SH-SY5Y (cell line): ENCODE measurements around the gene PLCG2.

Experiments
- GATA2 ChIP-seq: IDR thresholded peaks from 2 replicates; pipeline ENCODE4 v1.6.1; 2011; ENCODE audit warnings: mild to moderate bottlenecking, low read depth, low read length
- GATA3 ChIP-seq: IDR thresholded peaks from 2 replicates; pipeline ENCODE4 v1.6.1; 2011; ENCODE audit warnings: low read depth, mild to moderate bottlenecking, low read length, moderate library complexity

PLCG2 gene

GRCh38 chr16:81745704-81746558 lies 33.2 kb upstream of the PLCG2 start:
- TF ChIP-seq GATA3 (no peak), GATA2 (no peak)

GRCh38 chr16:81746566-81746965 lies 32.5 kb upstream of the PLCG2 start:
- no peak for TF ChIP-seq GATA3
- no peak for TF ChIP-seq GATA2

- TF ChIP-seq GATA3 = no peak
- no peak for TF ChIP-seq GATA2
Observed at GRCh38 chr16:81748476-81749198, 30.5 kb upstream of the PLCG2 start.

- no peak for TF ChIP-seq GATA3
- TF ChIP-seq GATA2 = no peak
Observed at GRCh38 chr16:81752225-81752875, 26.7 kb upstream of the PLCG2 start.

GRCh38 chr16:81752876-81753227 lies 26.2 kb upstream of the PLCG2 start:
- TF ChIP-seq GATA3 (no peak), GATA2 (no peak)

- no peak for TF ChIP-seq GATA2
Observed at GRCh38 chr16:81754858-81755257, 24.2 kb upstream of the PLCG2 start.

GRCh38 chr16:81755915-81756614 lies 23.0 kb upstream of the PLCG2 start:
- no peak for TF ChIP-seq GATA2
- no peak for TF ChIP-seq GATA3

- no peak for TF ChIP-seq GATA2
- TF ChIP-seq GATA3 = no peak
Observed at GRCh38 chr16:81756615-81757356, 22.3 kb upstream of the PLCG2 start.

- TF ChIP-seq GATA2 = no peak
- TF ChIP-seq GATA3 = no peak
Observed at GRCh38 chr16:81758376-81758775, 20.7 kb upstream of the PLCG2 start.

GRCh38 chr16:81765111-81765919 lies 13.8 kb upstream of the PLCG2 start:
- TF ChIP-seq GATA3 (no peak), GATA2 (no peak)

GRCh38 chr16:81765969-81766368 lies 13.1 kb upstream of the PLCG2 start:
- TF ChIP-seq GATA2 (no peak), GATA3 (no peak)

- TF ChIP-seq GATA2 (no peak), GATA3 (no peak)
Observed at GRCh38 chr16:81767987-81768592, 11.0 kb upstream of the PLCG2 start.
